Fibroblast of skin of left quadriceps (primary cell): ENCODE measurements around the gene TPRG1.

Source experiments
- DNase-seq, 2 experiments: peaks; one replicate each; pipeline ENCODE4 v3.0.0-alpha.2; 2013; ENCODE audit warnings: low read depth in 2 of 2

TPRG1 gene

GRCh38 chr3:189353988-189354889, 182.5 kb downstream of the TPRG1 start:
- no peak for DNase-seq

GRCh38 chr3:189355115-189355480, 183.3 kb downstream of the TPRG1 start:
- DNase-seq = no peak

DNA sequence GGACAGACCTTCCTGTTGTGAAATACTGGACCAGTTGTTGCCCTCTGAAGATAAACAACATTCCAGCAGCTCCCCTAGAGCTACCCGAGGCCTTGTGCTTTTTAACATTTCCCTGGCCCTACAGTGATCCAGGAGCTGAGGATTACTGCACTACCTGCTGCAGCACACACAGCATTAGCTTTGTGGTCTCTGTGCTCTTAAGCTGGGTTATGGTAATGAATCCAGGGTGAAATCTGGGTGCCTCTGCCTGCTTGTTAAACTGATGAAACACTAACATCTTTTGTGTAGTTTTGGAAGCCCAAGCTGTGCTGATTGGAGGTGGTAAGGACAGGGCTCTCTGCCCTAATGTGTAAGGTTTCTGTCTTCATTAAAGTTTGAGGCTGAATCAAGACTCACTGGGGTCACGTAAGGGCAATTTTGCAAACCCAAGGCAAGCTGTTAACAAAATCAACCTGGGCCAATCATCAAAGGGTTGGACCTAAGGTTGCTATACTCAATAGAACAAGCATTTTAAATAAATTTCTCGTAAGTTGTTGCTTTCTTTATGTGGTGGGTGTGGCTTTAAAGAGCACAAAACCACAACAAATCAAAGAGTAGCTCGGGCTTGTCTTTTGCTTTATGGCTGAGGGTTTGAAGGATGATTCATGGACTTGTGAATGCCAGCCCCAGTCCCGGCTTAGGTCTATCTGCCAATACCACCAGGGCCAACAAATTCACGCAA, 183.9 kb downstream of the TPRG1 start:
- DNase-seq = no peak

GRCh38 chr3:189360291-189360690, 188.5 kb downstream of the TPRG1 start:
- no peak for DNase-seq

DNA sequence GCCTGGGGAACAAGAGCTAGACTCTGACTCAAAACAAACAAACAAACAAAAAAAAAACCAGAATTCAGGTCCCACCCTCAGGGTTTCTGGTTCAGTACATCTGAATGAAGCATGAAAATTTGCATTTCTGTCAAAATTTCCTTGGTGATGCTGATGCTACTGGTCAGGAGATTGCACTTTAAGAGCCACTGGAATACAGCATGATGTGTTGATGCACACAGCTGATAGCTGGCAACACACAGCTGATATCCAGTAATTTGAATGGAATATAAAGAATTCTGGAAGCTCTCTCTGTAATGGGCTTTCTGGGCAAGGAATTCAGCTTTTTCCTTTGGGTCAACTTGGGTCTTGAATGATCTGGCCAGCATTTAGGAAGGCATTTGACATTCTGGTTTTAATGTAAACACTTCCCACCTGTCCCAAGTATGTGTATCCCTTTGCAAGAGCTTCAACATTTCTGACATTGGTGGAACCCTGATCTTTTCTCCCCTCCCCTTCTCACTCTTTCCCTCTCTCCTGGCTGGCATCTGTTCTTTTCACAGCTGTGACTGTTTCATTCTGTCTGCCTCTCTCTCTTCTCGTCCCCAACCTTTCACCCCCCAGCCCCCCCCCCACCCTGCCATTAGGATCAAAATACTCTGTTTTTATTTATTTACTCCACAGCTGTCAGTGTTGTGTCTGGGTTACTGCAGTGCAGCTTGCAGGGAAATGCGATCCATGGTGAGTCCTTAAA, 189.5 kb downstream of the TPRG1 start:
- DNase-seq = no peak

- DNase-seq = no peak
These were observed 192.0 kb downstream of the TPRG1 start for GRCh38 chr3:189363590-189364255.

DNA sequence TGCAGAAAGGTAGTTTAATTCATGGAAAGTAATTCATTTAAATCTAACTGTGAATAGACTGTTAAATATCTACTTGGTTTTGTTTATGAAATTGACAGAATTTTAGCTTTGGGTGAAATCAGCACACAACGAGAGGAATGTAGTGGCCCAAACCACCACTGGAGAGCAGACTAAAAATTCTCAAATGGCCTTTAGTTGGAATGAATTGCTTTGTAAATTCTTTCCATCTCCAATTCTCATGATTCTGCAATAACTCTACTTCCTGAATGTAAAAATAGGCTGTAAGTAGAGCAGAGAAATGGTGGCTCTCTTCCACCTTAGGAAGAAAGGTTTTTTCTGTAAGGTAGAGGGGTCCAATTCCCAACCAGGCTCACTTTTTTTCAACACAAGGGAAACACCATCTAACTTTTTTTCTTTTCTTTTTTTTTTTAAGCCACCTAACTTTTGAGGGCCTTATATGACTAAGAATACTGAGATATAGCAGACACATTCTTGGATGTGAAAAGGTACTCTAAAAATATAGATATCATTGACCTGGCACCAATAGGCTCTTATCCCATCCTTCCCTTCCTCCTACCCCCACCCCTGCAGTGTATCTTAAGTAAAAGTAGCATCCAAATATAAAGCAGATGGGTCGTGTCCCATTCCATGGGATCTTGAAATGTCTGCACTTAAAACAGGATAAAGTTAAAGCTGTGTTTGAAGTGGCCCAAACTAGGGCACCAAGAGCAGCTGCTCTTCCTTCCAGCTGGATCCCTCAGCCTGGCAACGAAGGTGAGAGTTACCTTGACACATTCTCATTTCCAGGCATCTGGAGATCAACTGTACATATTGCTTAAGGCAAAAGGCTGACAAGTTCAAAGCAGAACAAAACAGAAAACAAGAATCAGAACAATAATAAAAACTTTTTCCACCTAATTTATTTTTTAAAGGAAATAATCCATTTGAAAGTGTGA, 194.1 kb downstream of the TPRG1 start:
- no peak for DNase-seq

DNA sequence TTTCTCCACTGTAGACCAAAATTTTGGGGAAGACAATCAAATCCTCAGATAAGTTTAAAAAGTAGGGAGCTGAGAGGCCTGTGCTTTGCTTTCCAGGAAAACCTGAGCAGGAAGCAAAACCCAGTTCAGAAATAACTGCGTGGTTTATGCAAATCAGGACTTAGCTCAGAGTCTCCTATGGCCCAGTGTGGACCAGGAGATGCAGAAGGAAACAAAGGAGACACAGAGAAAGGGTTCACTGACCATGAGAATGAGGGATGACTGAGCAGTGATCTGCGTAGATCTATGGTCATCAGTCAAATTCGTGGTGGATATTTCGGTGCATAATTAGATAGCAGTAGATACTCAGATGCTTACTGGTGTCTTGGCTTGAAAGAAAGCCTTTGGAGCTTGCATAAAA, 196.6 kb downstream of the TPRG1 start:
- DNase-seq = no peak

DNA sequence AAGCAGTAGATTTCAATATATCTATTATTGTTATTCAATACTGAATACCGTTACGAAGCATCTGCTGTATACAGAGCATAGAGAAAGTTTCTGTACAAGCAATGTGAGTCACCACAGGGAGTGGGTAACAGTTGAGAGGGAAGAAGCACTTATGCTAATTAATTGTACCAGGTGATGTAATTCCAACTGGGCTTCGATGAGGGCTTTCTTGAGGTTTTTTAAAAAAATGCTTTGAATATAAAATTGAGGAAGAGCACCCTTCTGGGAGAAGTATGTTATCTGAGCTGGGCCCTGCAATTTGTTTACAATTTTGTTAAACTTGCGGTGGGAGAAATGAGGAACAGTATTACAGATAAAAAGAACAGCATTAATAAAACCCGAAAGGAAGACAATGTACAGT, 197.9 kb downstream of the TPRG1 start:
- DNase-seq = no peak

- no peak for DNase-seq
These were observed 200.5 kb downstream of the TPRG1 start for GRCh38 chr3:189372243-189372642.
